Colonic mucosa (tissue), 4 donors: ENCODE measurements around the gene ERAP2. TPM values are rescaled to one million over a fixed set of nuclear protein-coding genes. Genes with fewer than 3 reads are reported as not detected.
"Not testable (repeated sequence)": the region's sequence is repeated elsewhere in the genome, so short reads cannot be mapped to it uniquely, and the experiment has no call there.

Experiments
- DNase-seq: peaks from one replicate; pipeline ENCODE4 v3.0.0-alpha.2; 2020
- H3K27ac ChIP-seq: fragments of 200-600 bp; one replicate; pipeline ENCODE4 v1.8.0; 2021
- H3K27me3 ChIP-seq: fragments of 200-600 bp; one replicate; pipeline ENCODE4 v1.8.0; 2021
- H3K36me3 ChIP-seq: fragments of 200-600 bp; one replicate; pipeline ENCODE4 v1.8.0; 2021
- H3K4me1 ChIP-seq: fragments of 200-600 bp; one replicate; pipeline ENCODE4 v1.8.0; 2021; ENCODE audit warnings: mild to moderate bottlenecking
- H3K4me3 ChIP-seq: fragments of 200-600 bp; one replicate; pipeline ENCODE4 v1.8.0; 2021
- H3K9ac ChIP-seq, 2 donors: one replicate each; pipeline ENCODE4 v1.7.0; 2013; ENCODE audit warnings: control low read depth in 2 of 2, low read depth in 2 of 2, low read length in 2 of 2
- H3K9me3 ChIP-seq: fragments of 200-600 bp; one replicate; pipeline ENCODE4 v1.8.0; 2021
- intact Hi-C: fragments of 100-400 bp; cut with DNase I; formaldehyde crosslinking; loops from one replicate; pipeline ENCODE4 v1.14.1; 2022
- total RNA-seq, 2 donors: library from RNA; stranded (reverse); fragmentation: NEBNext Ultra II Directional in 1 of 2; extraction: Animal tissue kit (Norgen Biotek cat#: 25700) in 1 of 2; gene quantifications; one replicate each; pipeline ENCODE4 v1.2.1, GENCODE V29; 2021
- TF ChIP-seq, protein P1 (sequence below): fragments of 200-600 bp; IDR thresholded peaks from one replicate; pipeline ENCODE4 v1.8.0; 2022; ENCODE audit warnings: antibody characterized with exemption, mild to moderate bottlenecking
- donor health status: healthy.
- donor health status: DM: no; HTN: no; CAD: no.
- donor health status: DM: no; HTN: no; CAD: no.

Gene ERAP2
- total RNA-seq, 2 donors from 2014 or later = 18.3 to 26.7 TPM

DNA sequence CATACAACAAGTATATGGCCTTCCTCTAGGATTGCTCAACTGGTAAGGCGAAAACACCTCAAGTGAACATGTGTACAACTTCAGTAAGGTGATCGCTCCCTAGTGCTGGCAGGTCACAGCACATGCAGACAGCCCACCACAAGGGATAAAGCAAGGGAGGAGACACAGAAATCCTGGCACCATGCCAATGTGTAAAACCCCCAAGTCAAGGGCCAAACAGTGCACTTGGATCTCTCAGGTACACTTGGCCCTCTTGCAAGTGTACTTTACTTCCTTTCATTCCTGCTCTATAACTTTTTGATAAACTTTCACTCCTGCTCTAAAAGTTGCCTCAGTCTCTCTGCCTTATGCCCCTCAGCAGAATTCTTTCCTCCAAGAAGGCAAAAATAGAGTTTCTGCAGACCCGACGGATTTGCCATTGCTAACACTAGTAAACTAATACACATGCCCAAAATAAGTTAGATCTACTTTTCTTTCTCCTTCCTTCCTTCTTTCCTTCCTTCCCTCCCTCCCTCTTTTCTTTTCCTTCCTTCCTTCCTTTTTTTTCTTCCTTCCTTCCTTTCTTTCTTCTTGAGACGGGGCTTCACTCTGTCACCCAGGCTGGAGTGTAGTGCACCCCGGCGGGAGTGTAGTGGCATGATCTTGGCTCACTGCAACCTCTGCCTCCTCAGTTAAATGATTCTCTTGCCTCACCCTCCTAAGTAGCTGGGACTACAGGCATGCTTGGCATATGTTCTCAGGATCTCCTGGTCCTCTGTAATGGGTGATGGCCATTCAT, 52.8 kb downstream of the ERAP2 start:
- Histone ChIP-seq H3K27ac (no peak overlapping the region), H3K9me3 (no peaks in the 10 kb centered on the region), H3K36me3 (no peaks in the 10 kb centered on the region), H3K4me3 (no peak overlapping the region), H3K27me3 (no peaks in the 10 kb centered on the region), H3K4me1 (peaks cover 8% of the 10 kb centered on the region), H3K9ac (no peak overlapping the region)
- DNase-seq = no peak
- intact Hi-C loops = no loop called here
- TF ChIP-seq, protein P1, sequence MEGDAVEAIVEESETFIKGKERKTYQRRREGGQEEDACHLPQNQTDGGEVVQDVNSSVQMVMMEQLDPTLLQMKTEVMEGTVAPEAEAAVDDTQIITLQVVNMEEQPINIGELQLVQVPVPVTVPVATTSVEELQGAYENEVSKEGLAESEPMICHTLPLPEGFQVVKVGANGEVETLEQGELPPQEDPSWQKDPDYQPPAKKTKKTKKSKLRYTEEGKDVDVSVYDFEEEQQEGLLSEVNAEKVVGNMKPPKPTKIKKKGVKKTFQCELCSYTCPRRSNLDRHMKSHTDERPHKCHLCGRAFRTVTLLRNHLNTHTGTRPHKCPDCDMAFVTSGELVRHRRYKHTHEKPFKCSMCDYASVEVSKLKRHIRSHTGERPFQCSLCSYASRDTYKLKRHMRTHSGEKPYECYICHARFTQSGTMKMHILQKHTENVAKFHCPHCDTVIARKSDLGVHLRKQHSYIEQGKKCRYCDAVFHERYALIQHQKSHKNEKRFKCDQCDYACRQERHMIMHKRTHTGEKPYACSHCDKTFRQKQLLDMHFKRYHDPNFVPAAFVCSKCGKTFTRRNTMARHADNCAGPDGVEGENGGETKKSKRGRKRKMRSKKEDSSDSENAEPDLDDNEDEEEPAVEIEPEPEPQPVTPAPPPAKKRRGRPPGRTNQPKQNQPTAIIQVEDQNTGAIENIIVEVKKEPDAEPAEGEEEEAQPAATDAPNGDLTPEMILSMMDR = no peak

DNA sequence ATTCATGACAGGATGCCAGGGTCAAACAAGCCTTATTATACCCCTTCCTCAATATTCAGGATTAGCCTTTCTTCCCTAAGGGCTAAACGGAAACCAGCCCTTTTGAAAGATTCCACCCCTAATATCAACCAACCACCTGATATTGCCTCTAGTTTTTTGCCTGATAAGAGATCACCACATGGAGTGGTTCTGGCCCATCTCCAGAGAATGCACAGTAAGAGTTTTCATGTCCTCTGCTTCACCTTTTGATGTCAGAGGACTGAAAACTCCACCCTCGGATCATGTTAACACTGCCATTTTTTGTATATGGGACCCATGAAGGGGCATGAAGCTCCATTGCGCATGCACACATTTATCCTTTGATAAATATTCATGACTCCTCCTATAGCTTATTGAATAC, 53.8 kb downstream of the ERAP2 start:
- no peaks in the 10 kb centered on the region for H3K9me3 ChIP-seq
- H3K27me3 ChIP-seq = no peaks in the 10 kb centered on the region
- H3K36me3 ChIP-seq = no peaks in the 10 kb centered on the region
- no peak overlapping the region for H3K27ac ChIP-seq
- intact Hi-C loops = no loop called here
- no peak for DNase-seq
- peaks cover 8% of the 10 kb centered on the region for H3K4me1 ChIP-seq
- TF ChIP-seq, protein P1 = no peak
- no peak overlapping the region for H3K9ac ChIP-seq
- H3K4me3 ChIP-seq = no peak overlapping the region

- intact Hi-C loops = no loop called here
- no peak overlapping the region for H3K9ac ChIP-seq
These were observed 54.3 kb downstream of the ERAP2 start for GRCh38 chr5:96930589-96930988.

GRCh38 chr5:96931037-96931436, 54.7 kb downstream of the ERAP2 start:
- H3K9me3 ChIP-seq, H3K4me1 ChIP-seq, intact Hi-C loops, H3K27ac ChIP-seq, H3K36me3 ChIP-seq, DNase-seq, H3K27me3 ChIP-seq, H3K9ac ChIP-seq, H3K4me3 ChIP-seq: not testable (repeated sequence)

More at GRCh38 chr5:96930589-96930988, 54.3 kb downstream of the ERAP2 start:
- no peak for DNase-seq
- Histone ChIP-seq H3K27me3 (no peaks in the 10 kb centered on the region), H3K27ac (no peak overlapping the region), H3K36me3 (no peaks in the 10 kb centered on the region), H3K4me3 (no peak overlapping the region), H3K4me1 (peaks cover 8% of the 10 kb centered on the region), H3K9me3 (no peaks in the 10 kb centered on the region)
- TF ChIP-seq, protein P1 = no peak

GRCh38 chr5:96931605-96932004, 55.3 kb downstream of the ERAP2 start:
- Histone ChIP-seq H3K4me1 (peaks cover 8% of the 10 kb centered on the region), H3K9ac (no peak overlapping the region), H3K36me3 (no peaks in the 10 kb centered on the region), H3K27me3 (no peaks in the 10 kb centered on the region), H3K4me3 (no peak overlapping the region), H3K27ac (no peak overlapping the region), H3K9me3 (no peaks in the 10 kb centered on the region)
- no peak for DNase-seq
- TF ChIP-seq, protein P1 = no peak
- intact Hi-C loops = no loop called here

GRCh38 chr5:96932026-96932425, 55.7 kb downstream of the ERAP2 start:
- no peak overlapping the region for H3K27ac ChIP-seq
- H3K4me1 ChIP-seq = peaks cover 8% of the 10 kb centered on the region
- no peak overlapping the region for H3K9ac ChIP-seq
- TF ChIP-seq, protein P1 = no peak
- no peaks in the 10 kb centered on the region for H3K9me3 ChIP-seq
- no peak overlapping the region for H3K4me3 ChIP-seq
- intact Hi-C loops = no loop called here
- no peaks in the 10 kb centered on the region for H3K36me3 ChIP-seq
- H3K27me3 ChIP-seq = no peaks in the 10 kb centered on the region
- no peak for DNase-seq
